NOMO-1 treated with dmso at 0.1 percent for 144 hours (cell line): ENCODE measurements around the gene AFG1L.
"Not testable (repeated sequence)": the region's sequence is repeated elsewhere in the genome, so short reads cannot be mapped to it uniquely, and the experiment has no call there.

ENCODE experiments used
- DNase-seq: peaks from one replicate; lab custom pipeline; 2025; ENCODE audit not compliant: unreplicated experiment; lab: John Stamatoyannopoulos, UW

Gene AFG1L

DNA sequence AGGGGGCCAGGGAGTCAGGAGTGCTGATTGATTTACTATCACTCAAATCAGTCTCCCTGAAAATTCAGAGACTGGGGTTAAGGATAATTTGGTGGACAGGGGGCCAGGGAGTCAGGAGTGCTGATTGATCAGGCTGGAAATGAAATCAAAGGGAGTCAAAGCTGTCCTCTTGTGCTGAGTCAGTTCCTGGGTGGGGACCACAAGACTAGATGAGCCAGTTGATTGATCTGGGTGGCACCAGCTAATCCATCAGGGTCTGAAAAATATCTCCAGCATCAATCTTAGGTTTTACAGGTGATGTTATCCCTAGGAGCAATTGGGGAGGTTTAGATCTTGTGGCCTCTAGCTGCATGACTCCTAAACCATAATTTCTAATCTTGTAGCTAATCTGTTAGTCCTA is 6.1 kb upstream of the AFG1L start:
- no peak for DNase-seq

DNA sequence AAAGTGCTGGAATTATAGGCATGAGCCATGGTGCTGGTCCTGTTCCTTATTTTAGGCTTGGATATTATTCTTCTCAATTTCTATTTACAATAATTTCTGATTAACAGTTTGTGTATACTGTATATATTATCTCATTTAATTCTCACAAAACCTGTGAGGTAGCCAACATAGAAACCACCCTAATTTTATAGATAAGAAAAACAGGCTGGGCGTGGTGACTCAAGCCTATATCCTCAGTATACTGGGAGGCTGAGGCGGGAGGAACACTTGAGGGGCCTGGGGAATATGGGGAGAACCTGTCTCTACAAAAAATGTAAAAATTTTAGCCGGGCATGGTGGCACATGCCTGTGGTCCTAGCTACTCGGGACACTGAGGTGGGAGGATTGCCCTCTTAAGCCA is 3.8 kb upstream of the AFG1L start:
- no peak for DNase-seq

DNA sequence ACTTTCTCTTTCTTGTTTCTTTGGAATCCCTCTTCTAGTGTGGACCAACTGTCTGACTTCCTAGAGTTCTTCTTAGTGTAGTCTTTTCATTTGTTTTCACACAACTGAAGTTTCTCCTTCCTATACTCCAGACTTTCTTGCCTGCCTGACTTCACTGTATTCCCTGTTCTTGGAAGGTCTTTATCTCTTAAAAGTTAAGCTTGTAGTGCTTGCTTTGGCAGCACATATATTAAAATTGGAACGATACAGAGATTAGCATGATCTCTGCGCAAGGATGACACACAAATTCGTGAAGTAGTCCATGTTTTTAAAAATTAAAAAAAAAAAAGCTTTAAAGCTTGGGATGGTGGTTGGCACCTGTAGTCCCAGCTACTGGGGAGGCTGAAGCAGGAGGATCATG is 2.3 kb upstream of the AFG1L start:
- not testable (repeated sequence) for DNase-seq

DNA sequence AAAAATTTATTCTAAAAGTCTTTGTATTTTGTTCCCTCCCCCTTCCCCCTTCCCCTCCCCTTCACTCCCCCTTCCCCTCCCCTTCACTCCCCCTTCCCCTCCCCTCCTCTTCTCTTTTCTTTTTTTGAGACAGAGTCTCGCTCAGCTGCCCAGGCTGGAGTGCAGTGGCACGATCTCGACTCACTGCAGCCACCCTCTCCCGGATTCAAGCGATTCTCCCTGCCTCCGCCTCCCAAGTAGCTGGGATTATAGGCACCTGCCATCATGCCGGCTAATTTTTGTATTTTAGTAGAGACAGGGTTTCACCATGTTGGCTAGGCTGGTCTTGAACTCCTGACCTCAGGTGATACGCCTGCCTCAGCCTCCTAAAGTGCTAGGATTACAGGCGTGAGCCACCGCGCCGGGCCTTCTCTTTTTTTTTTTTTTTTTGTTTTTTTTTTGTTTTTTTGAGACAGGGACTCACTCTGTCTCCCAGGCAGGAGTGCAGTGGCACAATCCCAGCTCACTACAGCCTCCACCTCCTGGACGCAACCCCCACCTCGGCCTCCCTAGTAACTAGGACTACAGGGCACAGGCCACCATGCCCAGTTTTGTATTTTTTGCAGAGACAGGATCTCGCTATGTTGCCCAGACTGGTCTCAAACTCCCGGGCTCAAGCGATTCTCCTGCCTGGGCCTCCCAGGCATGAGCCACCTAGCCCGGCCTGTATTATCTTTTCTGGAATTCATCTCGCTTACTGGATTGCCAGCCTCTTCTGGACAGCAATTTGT is 1.1 kb upstream of the AFG1L start:
- DNase-seq: no peak

DNA sequence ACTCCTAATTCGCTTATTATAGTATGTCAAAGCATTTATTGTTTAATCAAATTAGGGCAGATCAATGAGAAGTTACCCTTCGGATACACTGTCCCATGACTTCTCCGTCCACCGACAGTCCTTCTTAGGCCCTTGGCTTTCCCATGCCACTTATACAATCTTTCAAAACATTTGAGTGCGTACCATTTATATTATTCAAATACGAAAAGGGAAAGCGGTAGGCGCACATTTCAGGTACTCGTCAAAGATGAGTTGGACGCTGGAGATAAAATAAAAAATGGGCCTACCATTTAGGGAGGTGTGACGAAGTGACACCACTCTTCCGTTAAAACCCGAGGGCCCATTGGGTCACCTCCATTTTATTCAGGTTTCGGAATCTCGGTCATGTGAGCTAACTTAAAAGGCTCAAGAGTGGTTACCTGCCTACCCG is 542 bp upstream of the AFG1L start:
- no peak for DNase-seq

DNA sequence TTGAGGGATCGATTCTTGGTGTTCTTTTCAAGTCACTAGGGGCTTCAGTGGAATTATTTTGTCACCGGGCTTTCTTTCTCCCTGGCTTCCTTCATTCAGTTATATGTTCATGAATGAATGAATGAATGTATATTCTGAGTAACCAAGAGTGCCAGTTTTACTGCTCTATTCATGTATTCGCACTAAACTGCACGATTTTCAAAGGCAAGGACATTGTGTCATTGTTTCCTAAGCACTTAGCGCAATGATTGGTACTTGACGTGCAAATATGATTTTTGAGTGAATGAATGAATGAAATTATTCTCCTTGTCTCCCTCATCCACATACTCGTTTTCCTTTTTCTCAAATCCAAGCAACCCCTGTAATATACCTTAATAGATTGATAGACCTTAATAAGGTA is 822 bp downstream of the AFG1L start:
- no peak for DNase-seq

DNA sequence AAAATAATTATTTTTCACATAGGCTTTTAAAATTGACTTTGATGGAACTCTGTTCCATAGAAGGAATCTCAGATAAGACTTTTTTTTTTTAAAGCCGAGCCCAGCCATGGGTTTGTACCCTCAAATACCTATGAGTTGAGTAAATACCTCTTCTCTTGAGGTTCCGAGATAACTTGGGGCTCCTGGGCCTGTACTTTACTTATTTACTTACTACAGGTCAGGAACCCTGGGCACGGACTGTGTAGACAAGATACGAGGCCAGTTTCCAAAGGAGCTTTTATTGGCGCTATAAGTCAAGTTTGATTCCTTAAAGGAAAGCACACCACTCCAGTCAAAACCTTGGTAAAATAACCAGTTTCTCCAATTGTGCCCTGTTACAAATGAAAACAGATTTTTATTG is 7.5 kb downstream of the AFG1L start:
- no peak for DNase-seq

DNA sequence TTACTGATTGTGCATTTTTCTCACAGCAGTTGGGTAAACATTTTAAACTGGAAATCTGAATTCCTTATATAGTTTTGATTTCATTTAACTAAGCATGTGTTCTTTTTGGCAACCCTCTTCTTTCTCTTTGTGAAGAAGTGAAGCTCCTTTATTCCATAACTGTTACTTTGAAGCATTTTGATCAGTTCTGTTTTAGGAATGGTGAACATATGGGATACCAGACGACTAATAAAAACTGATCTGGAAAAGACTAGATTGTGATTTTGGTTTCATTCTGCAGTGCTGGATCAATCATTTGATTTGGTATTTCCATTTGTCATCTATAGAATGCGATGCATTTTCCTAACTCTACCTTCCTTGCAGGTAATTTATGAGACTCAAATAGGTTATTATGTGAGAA is 9.8 kb downstream of the AFG1L start:
- no peak for DNase-seq

DNA sequence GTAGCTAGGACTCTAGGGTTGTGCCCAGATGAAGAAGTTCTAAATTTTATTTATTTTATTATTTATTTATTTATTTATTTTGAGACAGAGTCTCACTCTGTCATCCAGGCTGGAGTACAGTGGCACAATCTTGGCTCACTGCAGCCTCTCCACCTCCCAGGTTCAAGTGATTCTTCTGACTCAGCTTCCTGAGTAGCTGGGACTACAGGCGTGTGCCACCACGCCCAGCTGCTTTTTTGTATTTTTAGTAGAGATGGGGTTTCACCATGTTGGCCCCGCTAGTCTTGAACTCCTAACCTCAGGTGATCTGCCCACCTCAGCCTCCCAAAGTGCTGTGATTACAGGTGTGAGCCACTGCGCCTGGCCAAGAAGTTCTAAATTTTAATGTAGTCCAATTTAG is 13.8 kb downstream of the AFG1L start:
- not testable (repeated sequence) for DNase-seq

DNA sequence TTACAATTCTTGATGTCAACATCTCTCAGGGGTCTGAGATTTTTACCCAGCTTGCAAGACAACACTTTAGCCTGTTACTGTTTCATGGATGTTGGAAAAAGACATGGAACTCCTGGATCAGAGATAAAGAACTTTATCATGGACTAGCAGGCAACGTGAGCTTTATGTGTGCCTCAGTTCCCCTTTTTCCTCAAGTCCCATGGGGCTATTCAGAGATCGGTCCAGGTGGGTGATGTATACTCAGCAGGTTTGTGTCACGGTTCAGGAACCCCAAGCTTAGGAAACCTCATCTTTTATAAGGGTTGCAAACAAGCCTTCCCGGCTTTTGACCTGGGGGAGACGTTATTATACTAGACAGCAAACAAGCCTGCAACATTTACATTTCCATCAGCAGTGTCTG is 15.0 kb downstream of the AFG1L start:
- no peak for DNase-seq

DNA sequence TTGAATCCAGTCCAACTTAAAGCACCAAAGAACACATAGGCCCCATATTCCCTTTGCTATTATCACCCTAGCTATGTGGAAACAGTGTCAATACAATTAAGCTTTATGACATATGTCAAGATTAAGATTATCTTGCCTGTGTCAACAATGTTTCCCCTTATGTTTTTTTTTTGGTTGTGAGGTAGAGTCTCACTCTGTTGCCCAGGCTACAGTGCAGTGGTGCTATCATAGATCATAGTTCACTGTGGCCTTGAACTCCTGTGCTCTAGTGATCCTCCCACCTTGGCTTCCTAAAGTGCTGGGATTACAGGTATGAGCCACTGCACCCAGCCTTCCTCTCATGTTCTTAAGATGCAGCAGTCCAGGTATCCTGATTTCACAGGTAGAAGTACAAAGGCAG is 17.8 kb downstream of the AFG1L start:
- no peak for DNase-seq

DNA sequence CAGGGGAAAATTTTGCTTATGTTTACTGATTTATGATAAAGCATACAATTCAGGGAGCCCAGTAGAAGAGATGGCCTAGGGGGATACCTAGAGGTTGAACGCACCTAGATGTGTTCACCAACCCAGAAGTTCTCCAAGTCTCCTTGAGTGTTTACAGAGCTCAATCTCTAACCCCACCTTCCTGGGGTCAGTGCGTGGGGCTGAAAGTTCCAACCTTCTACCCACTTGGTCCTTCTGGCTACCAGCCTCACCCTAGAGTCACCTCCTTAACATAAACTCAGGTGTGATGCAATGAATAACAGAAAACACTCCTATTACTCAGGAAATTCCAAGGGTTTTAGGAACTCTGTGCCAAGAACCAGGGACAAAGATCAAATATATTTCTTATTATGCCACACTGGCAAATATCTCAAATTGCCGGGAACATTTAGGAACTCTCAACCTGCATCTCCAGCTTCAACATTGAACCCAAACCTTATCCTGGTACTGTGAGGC is 26.4 kb downstream of the AFG1L start:
- DNase-seq: no peak

DNA sequence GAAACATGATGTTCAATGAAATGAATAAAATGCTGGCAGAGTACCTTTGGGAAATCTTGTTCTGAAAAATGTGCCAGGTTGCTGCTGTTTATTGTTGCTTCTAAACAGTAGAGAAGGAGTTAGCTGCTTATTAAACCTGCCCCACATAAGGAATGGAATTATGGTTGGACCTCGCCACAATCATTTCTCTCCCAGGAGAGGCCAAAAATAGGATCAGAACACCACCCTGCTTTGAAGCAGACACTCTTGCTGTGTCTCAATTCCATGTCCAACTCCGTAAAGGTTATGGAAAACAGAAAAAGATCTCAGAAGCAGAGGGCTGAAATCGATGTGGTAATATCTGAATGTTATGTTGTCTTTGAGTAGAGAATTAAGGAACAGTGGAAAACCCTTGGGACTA is 27.9 kb downstream of the AFG1L start:
- DNase-seq: no peak

DNA sequence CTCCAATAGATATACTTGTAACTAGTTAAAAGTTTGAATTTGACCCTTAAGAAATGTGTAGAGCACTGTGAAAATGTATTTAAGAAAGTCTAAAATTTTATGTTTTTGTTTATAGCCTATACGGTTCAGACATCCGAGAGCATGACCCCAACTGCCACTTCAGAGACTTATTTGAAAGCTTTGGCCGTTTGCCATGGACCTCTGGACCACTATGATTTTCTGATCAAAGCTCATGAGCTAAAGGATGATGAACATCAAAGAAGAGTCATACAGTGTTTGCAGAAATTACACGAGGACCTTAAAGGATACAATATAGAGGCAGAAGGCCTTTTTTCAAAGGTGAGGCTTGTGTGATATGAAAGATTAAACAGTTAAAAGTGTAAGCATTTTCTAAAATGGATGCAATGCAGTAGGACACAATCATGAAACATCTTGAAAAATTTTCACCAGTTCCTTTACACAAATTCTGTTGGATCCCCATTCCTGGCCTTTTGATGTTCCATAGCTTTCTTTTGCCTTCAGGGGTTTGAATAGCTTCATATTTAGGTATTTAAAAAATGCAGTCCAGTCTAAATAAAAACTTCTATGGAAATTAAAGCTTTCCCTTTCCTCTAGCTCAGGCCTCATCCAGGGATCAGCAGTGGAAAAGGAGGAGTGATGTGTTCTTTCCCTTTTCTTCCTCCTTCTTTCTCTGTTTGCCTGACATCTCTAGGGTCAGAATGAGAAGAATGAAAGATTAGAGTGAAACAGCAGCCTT is 29.0 kb downstream of the AFG1L start:
- DNase-seq: no peak

DNA sequence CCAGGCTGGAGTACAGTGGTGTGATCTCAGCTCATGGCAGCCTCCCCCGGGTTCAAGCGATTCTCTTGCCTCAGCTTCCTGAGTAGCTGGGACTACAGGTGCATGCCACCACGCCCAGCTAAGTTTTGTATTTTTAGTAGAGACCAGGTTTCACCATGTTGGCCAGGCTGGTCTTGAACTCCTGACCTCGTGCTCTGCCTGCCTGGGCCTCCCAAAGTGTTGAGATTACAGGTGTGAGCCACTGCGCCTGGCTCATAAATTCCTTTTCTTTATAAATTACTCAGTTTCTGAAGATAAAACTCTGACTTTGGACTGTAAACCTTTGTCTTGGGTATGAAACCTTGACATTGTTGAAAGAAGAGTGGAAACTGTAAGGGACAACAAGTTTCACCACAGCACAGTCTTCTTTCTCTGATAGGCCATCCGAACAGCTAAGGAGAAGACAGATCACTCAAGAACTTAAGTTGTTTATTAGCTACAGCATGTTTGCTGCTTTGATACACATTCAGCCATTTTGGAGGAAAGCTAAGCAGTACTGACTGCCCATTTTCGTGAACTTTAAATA is 35.4 kb downstream of the AFG1L start:
- not testable (repeated sequence) for DNase-seq

DNA sequence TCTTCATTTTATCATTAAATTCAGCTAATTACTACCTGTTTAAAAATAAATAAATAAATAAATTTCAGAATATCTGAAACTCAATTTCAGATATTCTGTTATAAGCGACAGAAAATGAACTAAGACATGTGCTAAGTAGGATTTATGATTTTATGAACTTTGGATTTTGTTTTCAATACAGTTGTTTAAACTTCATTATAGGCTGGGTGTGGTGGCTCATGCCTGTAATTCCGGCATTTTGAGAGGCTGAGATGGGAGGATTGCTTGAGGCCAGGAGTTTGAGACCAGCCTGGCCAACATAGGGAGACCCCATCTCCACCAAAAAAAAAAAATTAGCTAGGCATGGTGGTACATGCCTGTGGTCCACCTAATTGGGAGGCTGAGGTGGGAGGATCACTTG is 36.0 kb downstream of the AFG1L start:
- DNase-seq: no peak

DNA sequence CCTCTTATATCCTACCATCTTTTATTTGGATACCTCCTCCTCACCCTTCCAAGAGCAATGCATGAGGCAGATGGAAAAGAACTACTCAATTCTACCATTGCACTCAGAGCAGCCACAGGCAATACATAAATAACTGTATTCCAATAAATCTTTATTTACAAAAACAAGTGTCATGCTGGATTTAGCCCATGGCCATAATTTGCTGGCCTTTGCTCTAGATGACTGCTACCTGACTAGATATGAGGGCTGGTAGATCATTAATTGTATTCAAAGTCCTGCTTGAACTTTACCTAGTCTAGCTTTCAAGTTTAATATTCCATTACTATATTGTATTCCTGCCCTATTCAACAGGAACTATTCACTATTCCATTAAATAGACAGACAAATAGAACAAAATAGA is 37.1 kb downstream of the AFG1L start:
- DNase-seq: no peak

DNA sequence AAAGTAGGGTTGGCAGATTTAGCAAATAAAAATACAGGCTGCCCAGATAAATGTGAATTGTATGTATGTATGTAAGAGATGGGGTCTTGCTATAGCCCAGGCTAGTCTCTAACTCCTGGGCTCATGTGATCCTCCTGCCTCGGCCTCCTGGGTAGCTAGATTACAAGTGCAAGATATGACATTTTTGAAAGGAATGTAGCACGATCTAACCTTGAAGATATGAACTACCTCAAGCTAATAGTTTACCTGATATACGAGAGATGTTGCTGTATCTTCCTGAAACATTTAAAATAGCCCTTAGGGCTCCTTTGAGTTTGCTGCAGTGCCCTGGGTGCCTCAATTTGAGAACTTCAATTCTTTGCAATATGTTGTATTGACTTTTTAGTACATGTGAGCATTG is 42.1 kb downstream of the AFG1L start:
- DNase-seq: no peak

DNA sequence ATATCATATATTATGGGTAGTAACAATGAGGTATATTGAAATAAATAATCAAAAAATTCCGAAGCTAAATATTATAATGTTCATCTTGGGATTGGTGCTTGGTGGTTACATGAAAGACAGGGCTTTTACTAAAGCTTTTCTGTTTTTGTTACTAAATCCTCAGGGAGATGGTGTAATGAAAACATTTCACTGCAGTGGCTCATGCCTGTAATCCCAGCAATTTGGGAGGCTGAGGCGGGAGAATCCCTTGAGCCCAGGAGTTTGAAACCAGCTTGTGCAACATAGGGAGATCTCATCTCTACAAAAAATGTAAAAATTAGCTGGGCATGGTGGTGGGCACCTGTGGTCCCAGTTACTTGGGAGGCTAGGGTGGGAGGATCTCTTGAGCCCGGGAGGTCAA is 42.9 kb downstream of the AFG1L start:
- no peak for DNase-seq

DNA sequence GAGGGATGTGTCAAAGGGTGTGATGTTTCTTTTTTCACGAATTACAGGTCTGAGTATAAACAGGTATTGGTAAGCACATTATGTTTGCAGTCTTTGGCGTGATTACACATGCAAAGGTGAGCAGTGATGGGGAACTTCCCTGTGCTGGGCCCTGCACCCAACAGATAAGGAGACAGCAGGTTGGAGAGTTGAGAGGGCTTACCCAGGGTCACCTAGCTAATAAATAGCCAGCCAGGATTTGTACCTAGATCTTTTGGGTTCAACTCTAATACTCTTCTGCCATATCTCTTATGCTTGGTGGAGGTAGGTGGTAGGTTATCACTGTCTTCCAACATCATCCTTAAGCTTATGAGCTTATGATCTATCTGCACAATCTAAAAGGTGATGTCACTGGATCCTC is 46.5 kb downstream of the AFG1L start:
- no peak for DNase-seq

DNA sequence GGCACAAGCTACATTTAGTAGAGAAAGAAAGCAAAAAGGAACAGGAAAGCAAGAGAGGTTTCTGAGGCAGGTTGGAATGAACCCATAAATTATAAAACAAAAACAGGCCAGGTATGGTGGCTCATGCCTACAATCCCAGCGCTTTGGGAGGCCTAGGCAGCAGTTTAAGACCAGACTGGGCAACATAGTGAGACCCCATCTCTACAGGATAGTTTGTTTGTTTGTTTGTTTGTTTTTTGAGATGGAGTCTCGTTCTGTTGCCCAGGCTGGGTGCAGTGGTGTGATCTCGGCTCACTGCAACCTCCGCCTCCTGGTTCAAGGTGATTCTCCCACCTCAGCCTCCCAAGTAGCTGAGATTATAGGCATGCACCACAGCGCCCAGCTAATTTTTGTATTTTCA is 49.0 kb downstream of the AFG1L start:
- DNase-seq: no peak

DNA sequence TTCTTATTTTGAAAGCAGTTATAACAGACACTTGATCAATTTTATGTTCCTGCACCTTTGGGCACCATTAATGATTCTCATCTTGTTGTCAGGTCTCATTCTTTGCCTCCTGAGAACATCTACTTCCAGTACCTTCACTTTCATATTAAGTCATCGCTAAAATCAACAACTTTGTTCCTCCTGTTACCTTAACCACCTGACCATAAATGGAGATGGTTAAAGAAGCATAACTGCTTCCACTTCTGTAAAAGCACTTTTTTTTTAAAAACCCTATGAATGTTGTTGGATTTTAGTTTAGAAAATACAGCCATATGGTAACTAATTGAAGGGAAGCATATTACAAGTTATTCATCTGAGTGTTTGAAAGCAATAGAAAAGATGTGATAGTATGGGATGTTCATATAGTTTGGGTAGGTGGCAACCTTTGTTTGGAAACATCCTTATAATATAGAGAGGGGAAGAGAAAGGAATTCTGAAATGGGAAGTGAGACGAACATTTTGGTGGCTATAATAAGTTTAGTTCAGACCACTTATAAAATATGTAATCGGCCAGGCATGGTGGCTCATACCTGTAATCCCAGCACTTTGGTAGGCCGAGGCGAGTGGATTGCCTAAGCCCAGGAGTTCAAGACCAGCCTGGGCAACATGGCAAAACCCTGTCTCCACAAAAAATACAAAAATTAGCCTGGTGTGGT is 53.9 kb downstream of the AFG1L start:
- no peak for DNase-seq
